ENCODE measurements around the gene RNASE8. TPM values are rescaled to one million over a fixed set of nuclear protein-coding genes. Genes with fewer than 3 reads are reported as not detected.
A peak's percentile ranks its signal among the peaks of the same experiment; 100 is the strongest.

The RNASE8 gene
- total and polyA plus RNA-seq, 10 of the 15 experiments (the other 5 are each of a cell fraction or from before 2014, with no cell fraction given): not detected

DNA sequence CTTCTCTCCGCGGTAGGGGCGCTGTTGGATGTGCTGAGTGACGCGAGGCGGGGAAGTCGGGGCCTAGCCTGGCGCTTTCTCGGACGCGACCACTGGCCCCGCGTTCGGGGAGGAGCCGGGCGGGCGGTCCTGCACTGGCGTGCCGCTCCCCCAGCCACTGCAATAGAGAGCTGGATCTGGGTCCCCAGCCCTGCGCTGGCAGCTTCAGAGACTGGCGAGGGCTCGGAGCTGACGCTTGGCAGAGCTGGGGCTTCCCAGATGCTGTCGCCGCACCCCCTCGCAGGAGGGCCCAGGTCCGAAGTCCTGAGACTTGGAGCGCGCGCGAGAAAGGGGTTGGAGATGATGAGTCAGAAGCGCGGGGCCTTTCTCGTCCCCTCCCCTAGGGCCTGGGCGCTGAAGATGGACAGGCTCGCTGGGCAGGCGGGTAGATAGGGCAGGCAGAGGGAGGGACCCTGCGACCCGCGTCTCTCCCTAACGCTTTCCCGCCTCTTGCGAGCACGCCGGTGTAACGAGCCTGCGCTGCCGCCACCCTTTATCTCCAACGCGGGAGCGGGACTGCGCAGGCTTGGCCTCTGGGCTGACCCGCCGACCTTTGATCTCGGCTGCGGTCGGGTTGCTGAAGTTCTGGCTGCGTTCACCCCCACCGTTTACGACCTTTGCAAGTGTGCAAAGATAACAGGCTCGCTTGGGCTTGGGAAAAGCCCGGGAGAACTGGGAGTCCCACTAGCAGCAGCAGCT is 46.3 kb downstream of the RNASE8 start (continued):
- TF ChIP-seq, protein P1, sequence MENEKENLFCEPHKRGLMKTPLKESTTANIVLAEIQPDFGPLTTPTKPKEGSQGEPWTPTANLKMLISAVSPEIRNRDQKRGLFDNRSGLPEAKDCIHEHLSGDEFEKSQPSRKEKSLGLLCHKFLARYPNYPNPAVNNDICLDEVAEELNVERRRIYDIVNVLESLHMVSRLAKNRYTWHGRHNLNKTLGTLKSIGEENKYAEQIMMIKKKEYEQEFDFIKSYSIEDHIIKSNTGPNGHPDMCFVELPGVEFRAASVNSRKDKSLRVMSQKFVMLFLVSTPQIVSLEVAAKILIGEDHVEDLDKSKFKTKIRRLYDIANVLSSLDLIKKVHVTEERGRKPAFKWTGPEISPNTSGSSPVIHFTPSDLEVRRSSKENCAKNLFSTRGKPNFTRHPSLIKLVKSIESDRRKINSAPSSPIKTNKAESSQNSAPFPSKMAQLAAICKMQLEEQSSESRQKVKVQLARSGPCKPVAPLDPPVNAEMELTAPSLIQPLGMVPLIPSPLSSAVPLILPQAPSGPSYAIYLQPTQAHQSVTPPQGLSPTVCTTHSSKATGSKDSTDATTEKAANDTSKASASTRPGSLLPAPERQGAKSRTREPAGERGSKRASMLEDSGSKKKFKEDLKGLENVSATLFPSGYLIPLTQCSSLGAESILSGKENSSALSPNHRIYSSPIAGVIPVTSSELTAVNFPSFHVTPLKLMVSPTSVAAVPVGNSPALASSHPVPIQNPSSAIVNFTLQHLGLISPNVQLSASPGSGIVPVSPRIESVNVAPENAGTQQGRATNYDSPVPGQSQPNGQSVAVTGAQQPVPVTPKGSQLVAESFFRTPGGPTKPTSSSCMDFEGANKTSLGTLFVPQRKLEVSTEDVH (IDR thresholded peaks at IDR 0.05; ENCODE audit: low read depth, partially characterized antibody): peak; percentile 31
- TF ChIP-seq, protein P2, sequence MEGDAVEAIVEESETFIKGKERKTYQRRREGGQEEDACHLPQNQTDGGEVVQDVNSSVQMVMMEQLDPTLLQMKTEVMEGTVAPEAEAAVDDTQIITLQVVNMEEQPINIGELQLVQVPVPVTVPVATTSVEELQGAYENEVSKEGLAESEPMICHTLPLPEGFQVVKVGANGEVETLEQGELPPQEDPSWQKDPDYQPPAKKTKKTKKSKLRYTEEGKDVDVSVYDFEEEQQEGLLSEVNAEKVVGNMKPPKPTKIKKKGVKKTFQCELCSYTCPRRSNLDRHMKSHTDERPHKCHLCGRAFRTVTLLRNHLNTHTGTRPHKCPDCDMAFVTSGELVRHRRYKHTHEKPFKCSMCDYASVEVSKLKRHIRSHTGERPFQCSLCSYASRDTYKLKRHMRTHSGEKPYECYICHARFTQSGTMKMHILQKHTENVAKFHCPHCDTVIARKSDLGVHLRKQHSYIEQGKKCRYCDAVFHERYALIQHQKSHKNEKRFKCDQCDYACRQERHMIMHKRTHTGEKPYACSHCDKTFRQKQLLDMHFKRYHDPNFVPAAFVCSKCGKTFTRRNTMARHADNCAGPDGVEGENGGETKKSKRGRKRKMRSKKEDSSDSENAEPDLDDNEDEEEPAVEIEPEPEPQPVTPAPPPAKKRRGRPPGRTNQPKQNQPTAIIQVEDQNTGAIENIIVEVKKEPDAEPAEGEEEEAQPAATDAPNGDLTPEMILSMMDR (IDR thresholded peaks at IDR 0.05 in 2 of 3, conservative IDR thresholded peaks at IDR 0.05 in 1 of 3; ENCODE audit: control insufficient read depth in 2 of 3, extremely low read depth in 1 of 3, insufficient read depth in 1 of 3, low read depth in 3 of 3, low read length in 3 of 3): peak; percentile 83 to 84 (median 83)
- TF ChIP-seq ZNF217 (IDR thresholded peaks at IDR 0.05): no peak
- TF ChIP-seq, protein P3, sequence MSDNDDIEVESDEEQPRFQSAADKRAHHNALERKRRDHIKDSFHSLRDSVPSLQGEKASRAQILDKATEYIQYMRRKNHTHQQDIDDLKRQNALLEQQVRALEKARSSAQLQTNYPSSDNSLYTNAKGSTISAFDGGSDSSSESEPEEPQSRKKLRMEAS (IDR thresholded peaks at IDR 0.05; ENCODE audit: low read depth, low read length): peak; percentile 31; the same call in 1 of the 2 replicates
- no peak for TF ChIP-seq SRF (IDR thresholded peaks at IDR 0.05; ENCODE audit: low read depth in 2 of 2, low read length in 2 of 2)
- TF ChIP-seq TCF7 (IDR thresholded peaks at IDR 0.05; ENCODE audit: borderline replicate concordance): peak; percentile 10; the same call in 1 of the 2 replicates
- TF ChIP-seq TBL1XR1 (IDR thresholded peaks at IDR 0.05; ENCODE audit: low read depth, low read length): peak; percentile 51; the same call in 1 of the 2 replicates
- TF ChIP-seq, protein P4, sequence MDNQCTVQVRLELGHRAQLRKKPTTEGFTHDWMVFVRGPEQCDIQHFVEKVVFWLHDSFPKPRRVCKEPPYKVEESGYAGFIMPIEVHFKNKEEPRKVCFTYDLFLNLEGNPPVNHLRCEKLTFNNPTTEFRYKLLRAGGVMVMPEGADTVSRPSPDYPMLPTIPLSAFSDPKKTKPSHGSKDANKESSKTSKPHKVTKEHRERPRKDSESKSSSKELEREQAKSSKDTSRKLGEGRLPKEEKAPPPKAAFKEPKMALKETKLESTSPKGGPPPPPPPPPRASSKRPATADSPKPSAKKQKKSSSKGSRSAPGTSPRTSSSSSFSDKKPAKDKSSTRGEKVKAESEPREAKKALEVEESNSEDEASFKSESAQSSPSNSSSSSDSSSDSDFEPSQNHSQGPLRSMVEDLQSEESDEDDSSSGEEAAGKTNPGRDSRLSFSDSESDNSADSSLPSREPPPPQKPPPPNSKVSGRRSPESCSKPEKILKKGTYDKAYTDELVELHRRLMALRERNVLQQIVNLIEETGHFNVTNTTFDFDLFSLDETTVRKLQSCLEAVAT (IDR thresholded peaks at IDR 0.05): peak; percentile 81
- TF ChIP-seq, protein P5, sequence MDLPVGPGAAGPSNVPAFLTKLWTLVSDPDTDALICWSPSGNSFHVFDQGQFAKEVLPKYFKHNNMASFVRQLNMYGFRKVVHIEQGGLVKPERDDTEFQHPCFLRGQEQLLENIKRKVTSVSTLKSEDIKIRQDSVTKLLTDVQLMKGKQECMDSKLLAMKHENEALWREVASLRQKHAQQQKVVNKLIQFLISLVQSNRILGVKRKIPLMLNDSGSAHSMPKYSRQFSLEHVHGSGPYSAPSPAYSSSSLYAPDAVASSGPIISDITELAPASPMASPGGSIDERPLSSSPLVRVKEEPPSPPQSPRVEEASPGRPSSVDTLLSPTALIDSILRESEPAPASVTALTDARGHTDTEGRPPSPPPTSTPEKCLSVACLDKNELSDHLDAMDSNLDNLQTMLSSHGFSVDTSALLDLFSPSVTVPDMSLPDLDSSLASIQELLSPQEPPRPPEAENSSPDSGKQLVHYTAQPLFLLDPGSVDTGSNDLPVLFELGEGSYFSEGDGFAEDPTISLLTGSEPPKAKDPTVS (IDR thresholded peaks at IDR 0.05; ENCODE audit: low read depth, low read length): 0 out of 2 replicates have a peak, but pooled peaks have one; percentile 24
- TF ChIP-seq ZNF207 (IDR thresholded peaks at IDR 0.05; ENCODE audit: borderline replicate concordance): peak; percentile 100
- TF ChIP-seq, protein P6, sequence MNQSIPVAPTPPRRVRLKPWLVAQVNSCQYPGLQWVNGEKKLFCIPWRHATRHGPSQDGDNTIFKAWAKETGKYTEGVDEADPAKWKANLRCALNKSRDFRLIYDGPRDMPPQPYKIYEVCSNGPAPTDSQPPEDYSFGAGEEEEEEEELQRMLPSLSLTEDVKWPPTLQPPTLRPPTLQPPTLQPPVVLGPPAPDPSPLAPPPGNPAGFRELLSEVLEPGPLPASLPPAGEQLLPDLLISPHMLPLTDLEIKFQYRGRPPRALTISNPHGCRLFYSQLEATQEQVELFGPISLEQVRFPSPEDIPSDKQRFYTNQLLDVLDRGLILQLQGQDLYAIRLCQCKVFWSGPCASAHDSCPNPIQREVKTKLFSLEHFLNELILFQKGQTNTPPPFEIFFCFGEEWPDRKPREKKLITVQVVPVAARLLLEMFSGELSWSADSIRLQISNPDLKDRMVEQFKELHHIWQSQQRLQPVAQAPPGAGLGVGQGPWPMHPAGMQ (IDR thresholded peaks at IDR 0.05; ENCODE audit: borderline replicate concordance): peak; percentile 86
- TF ChIP-seq RCOR1 (conservative IDR thresholded peaks at IDR 0.05; ENCODE audit: low read depth, low read length): 0 out of 2 replicates have a peak, but pooled peaks have one; percentile 54
- TF ChIP-seq, protein P7, sequence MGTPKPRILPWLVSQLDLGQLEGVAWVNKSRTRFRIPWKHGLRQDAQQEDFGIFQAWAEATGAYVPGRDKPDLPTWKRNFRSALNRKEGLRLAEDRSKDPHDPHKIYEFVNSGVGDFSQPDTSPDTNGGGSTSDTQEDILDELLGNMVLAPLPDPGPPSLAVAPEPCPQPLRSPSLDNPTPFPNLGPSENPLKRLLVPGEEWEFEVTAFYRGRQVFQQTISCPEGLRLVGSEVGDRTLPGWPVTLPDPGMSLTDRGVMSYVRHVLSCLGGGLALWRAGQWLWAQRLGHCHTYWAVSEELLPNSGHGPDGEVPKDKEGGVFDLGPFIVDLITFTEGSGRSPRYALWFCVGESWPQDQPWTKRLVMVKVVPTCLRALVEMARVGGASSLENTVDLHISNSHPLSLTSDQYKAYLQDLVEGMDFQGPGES (IDR thresholded peaks at IDR 0.05): peak; percentile 57
- TF ChIP-seq SUPT20H (IDR thresholded peaks at IDR 0.05; ENCODE audit: borderline replicate concordance, control insufficient read depth, low read depth, low read length): no peak
- peak; percentile 47 for TF ChIP-seq MXI1 (IDR thresholded peaks at IDR 0.05; ENCODE audit: low read depth, low read length)
- TF ChIP-seq JUND (IDR thresholded peaks at IDR 0.05; ENCODE audit: low read depth, low read length): peak; percentile 100

Measured in GM12878 (cell line).